ENCODE results near the gene GPR161. TPM values are rescaled to one million over a fixed set of nuclear protein-coding genes. Genes with fewer than 3 reads are reported as not detected.

The GPR161 gene
- total and polyA plus RNA-seq, 10 of the 15 experiments (the other 5 are each of a cell fraction or from before 2014, with no cell fraction given): 0.07 to 0.49 (median 0.34) TPM; not detected in 2

DNA sequence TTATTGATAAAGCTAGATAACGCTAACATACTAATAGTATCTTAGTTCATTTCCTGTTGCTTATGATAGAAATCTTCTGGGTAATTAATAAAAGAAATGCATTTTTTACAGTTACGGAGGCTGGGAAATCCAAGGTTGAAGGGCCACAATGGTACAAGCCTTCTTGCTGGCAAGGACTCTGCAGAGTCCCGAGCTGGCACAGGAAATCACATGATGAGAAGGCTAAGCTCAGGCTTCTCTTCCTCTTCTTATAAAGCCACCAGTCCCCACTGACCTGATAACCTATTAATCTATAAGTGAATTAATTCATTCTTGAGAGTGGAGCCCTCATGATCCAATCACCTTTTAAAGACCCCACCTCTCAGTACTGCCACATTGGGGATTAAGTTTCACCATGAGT is 82.6 kb downstream of the GPR161 start (continued):
- TF ChIP-seq SIX5 (IDR thresholded peaks at IDR 0.05; ENCODE audit: low read depth, low read length, severe bottlenecking) (no peak), BHLHE40 (IDR thresholded peaks at IDR 0.05; ENCODE audit: borderline replicate concordance in 1 of 2, low read depth in 2 of 2, low read length in 1 of 2) (no peak), JUND (IDR thresholded peaks at IDR 0.05; ENCODE audit: low read depth, low read length) (no peak), CHD4 (IDR thresholded peaks at IDR 0.05) (no peak), ZNF207 (IDR thresholded peaks at IDR 0.05; ENCODE audit: borderline replicate concordance) (no peak), ATF7 (IDR thresholded peaks at IDR 0.05; ENCODE audit: low read depth) (no peak), RAD51 (IDR thresholded peaks at IDR 0.05) (no peak), KAT2A (conservative IDR thresholded peaks at IDR 0.05; ENCODE audit: control insufficient read depth, low read depth, low read length) (no peak), ZNF24 (IDR thresholded peaks at IDR 0.05) (no peak), SMAD1 (IDR thresholded peaks at IDR 0.05; ENCODE audit: low read depth, partially characterized antibody) (no peak), TAF1 (IDR thresholded peaks at IDR 0.05; ENCODE audit: borderline replicate concordance, low read depth, low read length) (no peak), RUNX3 (IDR thresholded peaks at IDR 0.05; ENCODE audit: low read length) (no peak), HDAC2 (IDR thresholded peaks at IDR 0.05) (no peak)
- TF ChIP-seq, protein P1, sequence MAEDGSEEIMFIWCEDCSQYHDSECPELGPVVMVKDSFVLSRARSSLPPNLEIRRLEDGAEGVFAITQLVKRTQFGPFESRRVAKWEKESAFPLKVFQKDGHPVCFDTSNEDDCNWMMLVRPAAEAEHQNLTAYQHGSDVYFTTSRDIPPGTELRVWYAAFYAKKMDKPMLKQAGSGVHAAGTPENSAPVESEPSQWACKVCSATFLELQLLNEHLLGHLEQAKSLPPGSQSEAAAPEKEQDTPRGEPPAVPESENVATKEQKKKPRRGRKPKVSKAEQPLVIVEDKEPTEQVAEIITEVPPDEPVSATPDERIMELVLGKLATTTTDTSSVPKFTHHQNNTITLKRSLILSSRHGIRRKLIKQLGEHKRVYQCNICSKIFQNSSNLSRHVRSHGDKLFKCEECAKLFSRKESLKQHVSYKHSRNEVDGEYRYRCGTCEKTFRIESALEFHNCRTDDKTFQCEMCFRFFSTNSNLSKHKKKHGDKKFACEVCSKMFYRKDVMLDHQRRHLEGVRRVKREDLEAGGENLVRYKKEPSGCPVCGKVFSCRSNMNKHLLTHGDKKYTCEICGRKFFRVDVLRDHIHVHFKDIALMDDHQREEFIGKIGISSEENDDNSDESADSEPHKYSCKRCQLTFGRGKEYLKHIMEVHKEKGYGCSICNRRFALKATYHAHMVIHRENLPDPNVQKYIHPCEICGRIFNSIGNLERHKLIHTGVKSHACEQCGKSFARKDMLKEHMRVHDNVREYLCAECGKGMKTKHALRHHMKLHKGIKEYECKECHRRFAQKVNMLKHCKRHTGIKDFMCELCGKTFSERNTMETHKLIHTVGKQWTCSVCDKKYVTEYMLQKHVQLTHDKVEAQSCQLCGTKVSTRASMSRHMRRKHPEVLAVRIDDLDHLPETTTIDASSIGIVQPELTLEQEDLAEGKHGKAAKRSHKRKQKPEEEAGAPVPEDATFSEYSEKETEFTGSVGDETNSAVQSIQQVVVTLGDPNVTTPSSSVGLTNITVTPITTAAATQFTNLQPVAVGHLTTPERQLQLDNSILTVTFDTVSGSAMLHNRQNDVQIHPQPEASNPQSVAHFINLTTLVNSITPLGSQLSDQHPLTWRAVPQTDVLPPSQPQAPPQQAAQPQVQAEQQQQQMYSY (CRISPR knock-in tag; IDR thresholded peaks at IDR 0.05): no peak
- TF ChIP-seq, protein P2, sequence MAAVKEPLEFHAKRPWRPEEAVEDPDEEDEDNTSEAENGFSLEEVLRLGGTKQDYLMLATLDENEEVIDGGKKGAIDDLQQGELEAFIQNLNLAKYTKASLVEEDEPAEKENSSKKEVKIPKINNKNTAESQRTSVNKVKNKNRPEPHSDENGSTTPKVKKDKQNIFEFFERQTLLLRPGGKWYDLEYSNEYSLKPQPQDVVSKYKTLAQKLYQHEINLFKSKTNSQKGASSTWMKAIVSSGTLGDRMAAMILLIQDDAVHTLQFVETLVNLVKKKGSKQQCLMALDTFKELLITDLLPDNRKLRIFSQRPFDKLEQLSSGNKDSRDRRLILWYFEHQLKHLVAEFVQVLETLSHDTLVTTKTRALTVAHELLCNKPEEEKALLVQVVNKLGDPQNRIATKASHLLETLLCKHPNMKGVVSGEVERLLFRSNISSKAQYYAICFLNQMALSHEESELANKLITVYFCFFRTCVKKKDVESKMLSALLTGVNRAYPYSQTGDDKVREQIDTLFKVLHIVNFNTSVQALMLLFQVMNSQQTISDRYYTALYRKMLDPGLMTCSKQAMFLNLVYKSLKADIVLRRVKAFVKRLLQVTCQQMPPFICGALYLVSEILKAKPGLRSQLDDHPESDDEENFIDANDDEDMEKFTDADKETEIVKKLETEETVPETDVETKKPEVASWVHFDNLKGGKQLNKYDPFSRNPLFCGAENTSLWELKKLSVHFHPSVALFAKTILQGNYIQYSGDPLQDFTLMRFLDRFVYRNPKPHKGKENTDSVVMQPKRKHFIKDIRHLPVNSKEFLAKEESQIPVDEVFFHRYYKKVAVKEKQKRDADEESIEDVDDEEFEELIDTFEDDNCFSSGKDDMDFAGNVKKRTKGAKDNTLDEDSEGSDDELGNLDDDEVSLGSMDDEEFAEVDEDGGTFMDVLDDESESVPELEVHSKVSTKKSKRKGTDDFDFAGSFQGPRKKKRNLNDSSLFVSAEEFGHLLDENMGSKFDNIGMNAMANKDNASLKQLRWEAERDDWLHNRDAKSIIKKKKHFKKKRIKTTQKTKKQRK (IDR thresholded peaks at IDR 0.05; ENCODE audit: low read depth, low read length): no peak
